ENCODE results near the gene UVRAG.
"Not testable (repeated sequence)": the region's sequence is repeated elsewhere in the genome, so short reads cannot be mapped to it uniquely, and the experiment has no call there.

The UVRAG gene

DNA sequence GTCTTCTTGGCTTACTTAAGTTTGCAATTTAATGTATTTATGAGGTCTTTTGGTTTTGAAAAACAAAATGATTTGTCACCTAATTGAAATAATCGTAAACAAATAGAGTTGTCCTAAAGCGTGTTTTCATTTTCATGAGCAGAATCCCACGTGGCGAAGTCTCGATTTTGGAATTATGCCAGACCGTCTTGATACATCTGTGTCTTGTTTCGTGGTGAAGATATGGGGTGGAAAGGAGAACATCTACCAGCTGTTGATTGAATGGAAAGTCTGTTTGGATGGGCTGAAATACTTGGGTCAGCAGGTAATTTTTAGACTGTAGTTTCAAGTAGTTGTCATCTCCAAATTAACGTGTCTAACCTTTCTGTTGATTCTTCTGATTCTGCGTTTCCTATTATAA lies 64.7 kb downstream of the UVRAG start:
- no peak for DNase-seq (ENCODE audit: low read depth)

DNA sequence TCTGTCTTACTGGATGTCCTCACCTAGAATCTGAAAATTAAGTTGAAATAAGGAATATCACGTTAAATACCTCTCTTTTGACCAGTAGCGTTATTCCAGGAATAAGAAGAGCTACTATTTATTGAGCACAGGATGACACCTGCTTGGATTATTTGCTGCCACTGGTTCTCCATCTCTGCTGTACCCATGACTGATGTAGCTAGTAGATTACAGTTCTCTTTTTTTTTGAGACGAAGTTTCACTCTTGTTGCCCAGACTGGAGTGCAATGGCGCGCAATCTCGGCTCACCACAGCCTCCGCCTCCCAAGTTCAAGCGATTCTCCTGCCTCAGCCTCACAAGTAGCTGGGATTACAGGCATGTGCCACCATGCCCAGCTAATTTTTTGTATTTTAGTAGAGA lies 65.3 kb downstream of the UVRAG start:
- not testable (repeated sequence) for DNase-seq (ENCODE audit: low read depth)

DNA sequence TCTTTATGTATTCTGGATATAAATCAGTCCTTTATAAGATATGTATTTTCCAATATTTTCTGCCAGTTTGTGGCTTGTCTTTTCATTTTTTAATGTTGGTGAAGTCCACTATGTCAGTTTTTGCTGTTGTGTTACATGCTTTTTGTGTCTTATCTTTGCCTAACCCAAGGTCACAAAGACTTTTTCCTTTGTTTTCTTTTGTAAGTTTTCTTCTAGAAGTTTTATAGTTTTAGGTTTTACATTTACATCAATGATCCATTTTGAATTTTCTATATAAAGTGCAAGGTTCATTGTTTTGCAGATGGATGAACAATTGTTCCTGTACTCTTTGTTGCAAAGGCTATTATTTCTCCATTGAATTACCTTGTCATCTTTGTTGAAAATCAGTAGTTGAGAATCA lies 69.3 kb downstream of the UVRAG start:
- DNase-seq (ENCODE audit: low read depth), result no peak

DNA sequence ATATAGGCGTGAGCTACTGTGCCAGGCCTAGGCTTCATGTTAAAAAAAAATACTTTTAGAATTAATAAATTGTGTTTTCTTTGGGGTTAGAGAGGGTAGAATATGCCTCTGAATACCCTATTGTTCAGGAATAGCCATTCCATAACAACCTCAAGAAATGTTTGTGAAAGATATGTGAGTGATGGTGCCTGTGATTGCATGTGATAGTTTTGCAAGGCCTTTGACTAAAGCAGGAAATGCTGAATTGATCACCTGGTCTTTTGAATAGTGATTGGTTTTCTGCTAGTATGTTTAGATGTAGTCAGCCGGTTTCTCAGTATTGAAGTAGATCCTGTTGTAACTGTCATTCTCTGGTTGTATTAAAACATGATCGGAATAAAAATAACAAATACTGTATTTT lies 73.4 kb downstream of the UVRAG start:
- DNase-seq (ENCODE audit: low read depth), result no peak

DNA sequence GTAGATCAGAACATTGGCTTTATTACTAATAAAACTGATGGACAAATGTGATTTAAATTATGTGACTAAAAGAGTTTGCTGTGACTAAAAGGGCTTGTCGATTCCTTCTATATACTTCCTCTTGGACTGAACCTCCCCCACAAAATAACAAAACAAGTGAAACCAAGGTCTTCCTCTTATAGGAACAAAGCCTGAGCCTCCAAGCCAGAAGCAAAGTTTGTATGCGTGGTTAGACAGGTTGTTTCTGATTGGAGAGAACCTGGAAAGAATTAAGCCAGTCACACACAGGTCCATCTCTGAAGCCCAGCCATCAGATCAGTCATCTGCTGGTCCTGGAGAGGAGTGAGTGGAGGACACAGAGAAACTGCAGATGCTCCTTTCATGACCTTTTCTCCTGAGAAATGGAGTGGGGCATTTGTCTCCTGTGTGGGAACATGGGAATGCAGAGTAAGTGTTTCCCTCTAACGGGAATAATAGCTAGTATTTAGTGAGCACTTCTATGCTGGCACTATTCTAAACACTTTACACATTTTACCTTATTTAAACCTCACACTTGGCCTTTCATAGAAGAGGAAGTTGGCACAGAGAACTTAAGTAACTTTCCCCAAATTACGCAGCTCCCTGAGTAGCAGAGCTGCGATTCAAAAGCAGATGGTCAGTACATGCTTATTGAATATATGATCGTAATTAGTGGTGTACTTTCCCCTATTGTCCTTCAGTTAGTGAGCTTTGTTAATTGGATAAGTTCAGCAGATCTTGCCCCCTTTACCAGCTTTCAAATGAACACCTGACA lies 77.1 kb downstream of the UVRAG start:
- DNase-seq (ENCODE audit: low read depth), result no peak

DNA sequence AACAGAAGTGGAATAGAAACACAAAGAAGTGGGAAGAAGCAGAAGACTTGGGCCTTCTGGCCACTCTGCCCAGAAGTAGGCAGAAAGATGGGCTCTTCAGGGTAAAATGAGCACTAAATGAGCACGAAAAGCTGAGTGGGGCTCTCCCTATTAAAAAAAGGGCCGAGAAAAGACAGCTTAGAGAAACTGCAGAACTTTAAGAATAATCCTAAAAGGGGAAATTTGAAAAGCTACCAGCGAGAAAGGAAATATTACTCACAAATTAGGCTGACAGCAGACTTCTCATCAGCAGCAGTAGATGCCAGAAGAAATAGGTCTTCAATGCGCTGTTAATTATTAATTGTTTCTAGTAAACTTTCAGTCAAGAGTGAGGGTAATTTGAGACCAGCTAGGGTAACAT lies 78.2 kb downstream of the UVRAG start:
- no peak for DNase-seq (ENCODE audit: low read depth)

DNA sequence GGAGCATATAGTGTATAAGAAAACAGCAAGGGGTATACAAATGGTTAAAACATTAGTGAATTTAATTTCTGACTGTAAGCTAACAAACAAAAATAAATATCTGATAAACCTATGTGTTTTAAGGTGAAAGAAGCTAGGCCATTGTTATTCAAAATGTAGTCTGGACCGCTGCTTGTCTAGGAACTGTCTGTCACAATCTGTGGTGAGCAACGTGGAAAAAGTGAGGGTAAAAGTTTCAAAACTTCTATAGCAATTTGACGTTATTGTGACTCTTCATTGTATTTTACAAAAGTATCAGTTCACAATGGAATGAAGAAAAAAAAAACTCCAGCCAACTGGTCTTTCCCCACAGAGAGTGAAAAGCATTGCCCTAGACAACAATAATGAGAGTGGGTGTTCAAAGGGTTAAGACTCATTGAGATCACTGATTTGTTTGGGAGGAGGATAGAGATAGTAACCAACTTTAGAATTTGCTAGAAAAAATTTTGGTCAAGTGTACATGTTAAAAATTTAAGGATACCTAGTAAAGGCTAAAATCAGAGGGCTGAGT lies 79.1 kb downstream of the UVRAG start:
- no peak for DNase-seq (ENCODE audit: low read depth)

DNA sequence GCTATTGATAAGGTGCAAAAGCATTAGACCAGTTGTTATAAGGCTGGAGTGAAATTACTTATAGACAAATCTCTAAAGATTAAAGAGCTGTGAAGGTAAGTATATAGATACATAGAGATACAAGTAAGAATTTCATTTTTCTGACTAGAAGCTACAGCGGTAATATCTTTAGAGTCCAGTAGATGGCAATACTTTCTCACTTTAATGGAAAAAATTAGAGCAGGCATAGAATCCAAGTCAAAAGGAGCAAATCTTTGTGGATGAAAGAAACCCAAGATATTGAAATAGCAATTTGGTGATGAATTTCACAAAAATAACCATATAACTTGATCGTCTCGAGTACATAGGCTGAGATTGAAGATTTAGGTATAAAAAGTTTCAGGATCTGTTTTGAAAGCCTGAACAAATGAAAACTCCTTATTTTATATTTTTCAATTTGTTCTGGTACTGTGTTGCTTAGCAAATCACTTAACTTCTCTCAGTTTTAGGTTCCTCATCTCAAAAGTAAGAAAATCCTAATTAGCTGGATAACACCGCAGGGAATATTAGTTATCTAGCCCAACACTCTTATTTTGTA lies 81.9 kb downstream of the UVRAG start:
- no peak for DNase-seq (ENCODE audit: low read depth)

DNA sequence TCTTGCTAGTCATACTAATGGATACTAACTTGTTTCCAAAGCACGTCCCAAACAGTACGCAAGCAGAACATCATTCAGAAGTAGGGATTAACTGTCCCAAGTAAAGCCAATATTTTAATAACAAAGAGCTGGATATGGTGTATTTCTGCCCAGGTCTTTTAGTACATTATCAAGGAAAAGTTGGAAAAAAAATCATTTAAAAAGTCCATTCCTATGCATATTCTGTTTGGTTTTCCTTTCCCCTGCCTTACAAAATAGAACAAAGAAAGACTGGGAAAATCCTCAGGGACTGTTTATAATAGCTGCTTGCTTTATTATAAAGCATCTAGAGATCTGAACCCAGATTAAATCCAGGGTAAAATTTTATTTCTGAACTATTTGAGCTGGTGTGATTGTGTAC lies 83.9 kb downstream of the UVRAG start:
- DNase-seq (ENCODE audit: low read depth), result no peak

DNA sequence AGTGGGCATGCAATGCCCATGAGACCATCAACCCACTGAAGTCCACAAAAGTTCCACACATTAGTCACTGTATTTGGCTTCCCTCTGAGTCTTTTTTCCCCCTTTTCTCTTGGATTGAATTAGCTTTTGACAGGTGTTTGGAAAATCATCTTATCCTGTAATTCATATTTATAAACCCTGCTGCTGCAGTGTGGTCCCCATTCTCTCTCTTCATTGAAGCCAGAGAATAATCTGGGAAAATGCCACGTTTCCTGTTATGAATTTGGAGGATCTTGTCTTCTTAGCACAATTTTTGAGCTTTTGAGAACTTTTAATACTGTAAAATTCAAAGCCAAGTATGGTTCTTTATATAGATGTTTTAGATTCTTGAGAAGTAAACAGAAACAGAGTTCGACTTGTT lies 84.8 kb downstream of the UVRAG start:
- DNase-seq (ENCODE audit: low read depth), result no peak

DNA sequence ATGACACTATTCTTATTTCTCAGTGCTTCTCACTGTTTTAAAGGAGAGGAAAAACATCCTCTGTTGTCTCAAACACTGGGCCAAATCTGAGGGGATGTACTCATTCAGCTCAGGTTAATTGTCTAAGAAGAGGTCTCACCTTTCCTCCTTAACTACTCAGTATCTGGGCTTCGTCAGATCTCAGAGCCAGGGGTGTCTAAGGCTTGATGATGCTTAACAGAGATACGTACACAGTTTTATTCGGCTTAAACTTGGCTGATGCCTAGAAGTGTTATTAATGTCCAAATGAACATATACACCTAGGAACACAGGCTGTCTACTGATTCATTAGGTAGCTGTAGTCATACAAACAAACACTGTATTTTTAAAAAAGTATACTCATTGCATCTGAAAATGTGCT lies 85.8 kb downstream of the UVRAG start:
- no peak for DNase-seq (ENCODE audit: low read depth)

DNA sequence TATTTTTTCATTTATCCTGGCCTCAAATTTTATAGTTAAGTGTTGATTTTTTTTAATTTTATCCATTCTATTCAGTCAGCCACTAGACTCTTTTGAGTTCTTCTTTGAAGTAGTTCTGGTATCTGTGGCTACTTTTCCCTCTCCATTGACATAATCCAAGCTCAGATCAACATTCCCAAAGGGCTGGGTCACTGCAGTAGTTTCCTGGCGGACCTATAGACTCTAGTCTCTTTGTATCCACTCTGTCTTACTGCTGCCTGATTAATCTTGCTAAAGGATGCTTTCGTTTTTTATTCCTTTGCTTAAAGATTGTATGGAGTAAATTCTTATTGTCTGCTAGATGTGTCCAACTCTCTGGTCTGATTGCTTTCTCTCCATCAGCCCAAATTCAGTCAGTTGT lies 87.6 kb downstream of the UVRAG start:
- DNase-seq (ENCODE audit: low read depth), result no peak

DNA sequence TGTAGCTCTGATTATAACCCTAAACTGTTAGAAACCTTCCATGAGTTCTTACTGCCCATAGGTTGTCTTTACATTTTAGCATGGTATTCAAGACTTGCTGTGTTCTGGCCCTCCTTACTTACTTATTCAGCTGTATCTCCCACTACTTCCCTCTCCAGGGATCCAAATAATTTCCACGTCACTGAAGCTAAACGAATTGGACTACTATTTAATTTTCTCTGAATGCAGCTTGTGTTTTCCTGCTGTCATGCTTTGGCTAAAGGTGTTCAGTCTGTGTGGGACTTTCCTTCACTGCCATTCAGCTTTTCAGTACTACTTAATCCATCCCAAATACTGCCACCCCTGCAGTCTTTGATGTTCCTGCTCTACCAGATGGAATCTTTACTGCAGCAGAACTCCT lies 88.3 kb downstream of the UVRAG start:
- DNase-seq (ENCODE audit: low read depth), result no peak

DNA sequence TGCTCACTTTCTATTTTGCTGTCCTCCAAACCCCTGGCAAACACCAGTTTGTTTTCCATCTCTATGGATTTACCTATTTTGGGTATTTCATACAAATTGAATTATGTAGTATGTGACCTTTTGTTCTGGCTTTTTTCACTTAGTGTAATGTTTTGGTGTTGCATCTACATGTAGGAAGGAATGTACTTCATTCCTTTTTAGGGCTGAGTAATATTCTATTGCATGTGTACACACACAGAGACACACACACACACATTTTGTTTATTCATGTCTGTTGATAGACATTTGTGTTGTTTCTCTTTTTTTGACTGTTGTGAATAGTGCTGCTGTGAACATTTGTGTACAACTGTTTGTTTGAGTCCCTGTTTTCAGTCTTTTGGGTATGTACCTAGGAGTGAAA lies 90.4 kb downstream of the UVRAG start:
- DNase-seq (ENCODE audit: low read depth), result no peak

DNA sequence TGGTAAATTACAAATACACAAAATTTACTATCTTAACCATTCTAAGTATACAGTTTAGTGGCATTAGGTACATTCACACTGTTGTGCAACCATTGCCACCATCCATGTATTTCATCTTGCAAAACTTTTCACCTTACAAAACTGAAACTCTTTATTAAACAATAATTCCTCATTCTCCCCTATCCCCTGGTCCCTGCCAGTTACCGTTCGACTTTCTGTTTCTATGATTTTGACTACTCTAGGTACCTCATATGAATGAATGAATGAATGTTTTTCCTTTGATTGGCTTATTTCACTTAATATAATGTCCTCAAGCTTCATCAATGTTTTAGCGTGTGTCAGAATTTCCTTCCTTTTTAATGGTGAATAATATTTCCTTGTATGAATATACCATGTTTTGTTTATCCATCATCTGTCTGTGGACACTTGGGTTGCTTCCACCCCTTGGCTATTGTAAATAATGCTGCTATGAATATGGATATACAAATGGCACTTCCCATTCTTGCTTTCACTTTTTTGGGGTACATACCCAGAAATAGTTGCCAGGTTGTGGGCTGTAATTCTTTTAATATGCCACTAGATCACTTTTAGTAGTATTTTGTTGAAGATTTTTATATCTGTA lies 93.0 kb downstream of the UVRAG start:
- no peak for DNase-seq (ENCODE audit: low read depth)

DNA sequence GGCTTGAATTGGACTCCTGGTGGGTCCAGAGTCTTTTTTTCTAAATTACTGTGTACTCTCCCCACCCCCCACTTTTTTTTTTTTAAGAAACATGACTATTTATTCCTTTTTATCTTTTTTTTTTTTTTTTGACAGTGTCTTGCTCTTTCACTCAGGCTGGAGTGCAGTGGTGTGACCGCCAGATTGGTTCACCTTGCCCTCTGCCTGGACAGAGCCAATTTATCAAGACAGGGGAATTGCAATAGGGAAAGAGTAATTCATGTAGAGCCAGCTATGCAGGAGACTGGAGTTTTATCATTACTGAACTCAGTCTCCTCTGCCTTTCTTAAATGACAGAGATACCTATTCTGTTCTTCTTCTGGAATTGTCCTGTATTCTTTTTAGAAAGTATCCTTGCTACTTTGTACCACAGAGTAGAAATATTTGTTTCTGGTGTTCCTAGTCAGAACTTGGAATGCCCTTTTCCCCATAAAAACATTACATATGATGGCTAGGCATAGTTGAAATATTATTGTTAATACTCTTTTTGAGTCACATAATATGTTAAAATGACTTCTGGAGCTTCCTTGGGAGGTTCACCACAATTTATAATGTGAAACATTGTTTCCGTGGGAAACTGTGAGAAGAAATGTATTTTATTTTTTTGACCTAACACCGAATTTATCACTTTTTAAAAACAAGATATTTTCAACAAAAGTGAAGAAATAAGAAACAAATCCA lies 95.6 kb downstream of the UVRAG start:
- DNase-seq (ENCODE audit: low read depth), result no peak

DNA sequence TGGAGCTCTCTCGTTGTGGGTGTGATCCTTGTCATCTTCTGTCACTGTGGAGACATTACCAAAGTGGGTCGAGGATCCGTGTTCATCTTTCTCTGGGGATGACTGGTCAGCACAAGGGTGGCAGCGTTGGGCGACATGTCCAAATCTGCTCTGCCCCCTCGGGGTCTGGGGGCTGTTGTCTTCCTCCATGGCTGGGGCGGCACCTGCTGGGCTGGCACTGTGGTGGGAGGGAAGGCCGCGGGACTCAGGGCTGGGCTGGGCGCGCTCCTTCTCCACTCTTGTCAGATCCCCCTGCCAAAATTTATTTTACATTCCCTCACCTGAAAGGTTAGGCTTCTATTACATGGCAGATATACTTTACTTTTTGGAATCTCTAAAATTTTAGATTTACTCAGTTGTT lies 96.4 kb downstream of the UVRAG start:
- DNase-seq (ENCODE audit: low read depth), result no peak

DNA sequence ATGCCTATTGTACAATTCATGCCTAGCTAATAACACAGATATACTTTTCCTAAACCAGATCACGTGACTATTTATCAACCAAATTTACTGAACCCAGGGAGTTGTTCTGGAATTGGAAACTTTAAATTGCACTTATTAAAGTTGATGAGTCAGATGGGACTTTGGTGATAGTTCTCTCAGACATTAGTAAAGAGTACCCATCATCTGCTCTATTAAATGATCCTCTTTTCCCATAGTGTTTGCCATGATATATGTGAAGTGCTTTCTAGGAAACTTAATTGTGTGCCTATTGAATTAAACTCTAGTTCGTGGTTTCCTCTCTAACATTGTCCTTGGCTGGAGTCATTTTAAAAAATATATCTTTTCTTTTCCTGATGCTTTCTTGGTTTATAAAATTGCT lies 99.0 kb downstream of the UVRAG start:
- no peak for DNase-seq (ENCODE audit: low read depth)

DNA sequence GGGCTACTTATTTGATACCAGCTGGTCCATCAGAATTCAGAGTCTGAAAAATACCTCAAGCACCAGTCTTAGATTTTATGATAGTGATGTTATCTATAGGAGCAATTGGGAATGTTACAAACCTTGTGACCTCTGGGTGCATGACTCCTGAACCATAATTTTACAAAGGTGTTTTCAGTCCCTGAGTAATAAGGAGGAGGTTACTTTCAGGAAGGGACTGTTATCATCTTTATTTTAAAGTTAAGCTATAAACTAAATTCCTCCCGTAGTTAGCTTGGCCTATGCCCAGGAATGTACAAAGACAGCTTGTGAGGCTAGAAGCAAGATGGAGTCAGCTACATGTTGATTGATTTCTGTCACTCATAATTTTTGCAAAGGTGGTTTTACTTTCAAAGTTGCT lies 101.9 kb downstream of the UVRAG start:
- no peak for DNase-seq (ENCODE audit: low read depth)

DNA sequence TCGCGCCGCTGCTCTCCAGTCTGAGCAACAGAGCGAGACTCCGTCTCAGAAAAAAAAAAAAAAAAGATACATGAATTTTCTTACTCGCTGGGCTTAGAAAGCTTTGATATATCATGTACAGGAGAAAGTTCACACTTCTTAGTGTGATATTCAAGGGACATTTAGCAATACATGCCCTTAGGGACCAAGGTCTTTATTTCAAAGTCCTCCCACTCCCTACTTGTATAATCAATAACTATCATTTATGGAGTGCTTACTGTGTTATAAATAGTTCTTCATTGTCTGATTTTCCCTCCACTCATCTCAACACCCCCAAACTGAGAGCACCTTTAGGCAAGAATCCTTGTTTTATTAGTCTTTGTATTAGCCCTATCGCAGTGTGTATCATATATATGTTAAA lies 103.3 kb downstream of the UVRAG start:
- no peak for DNase-seq (ENCODE audit: low read depth)

DNA sequence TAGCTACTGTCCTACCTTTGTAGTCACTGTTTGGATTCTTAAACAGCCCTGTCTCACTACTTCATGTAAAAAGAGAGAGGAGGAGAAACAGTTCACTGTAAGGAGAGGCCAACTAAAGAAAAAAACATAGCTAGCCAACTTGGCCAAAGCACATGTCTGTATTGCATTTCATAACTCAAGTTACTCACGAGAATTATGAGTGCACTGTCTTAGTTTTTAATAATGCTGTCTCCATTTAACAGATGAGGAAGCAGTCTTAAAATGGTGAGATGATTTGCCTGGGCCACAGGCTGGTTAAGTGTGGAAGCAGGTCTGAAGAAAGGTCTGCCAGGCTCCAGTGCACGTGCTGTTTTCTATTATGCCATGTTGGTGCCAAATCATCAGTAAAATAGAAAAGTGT lies 104.5 kb downstream of the UVRAG start:
- DNase-seq (ENCODE audit: low read depth), result no peak

DNA sequence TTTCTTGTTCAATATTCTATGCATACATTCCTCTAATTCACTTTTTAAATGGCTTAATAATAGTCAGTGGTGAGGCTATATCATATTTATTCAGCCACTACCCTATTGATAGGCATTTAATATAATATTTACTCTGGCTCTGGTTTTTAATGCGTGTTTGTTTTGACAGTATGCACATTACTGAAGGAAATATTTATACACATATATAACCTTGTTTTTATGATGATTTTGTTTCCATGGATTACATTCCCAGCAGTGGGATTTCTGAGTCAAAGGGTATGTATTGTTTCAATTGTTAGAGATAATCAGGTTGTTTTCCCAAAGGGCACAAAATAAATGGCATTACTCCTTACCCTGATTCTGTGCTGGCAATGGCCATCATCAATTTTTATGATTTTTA lies 105.8 kb downstream of the UVRAG start:
- no peak for DNase-seq (ENCODE audit: low read depth)

DNA sequence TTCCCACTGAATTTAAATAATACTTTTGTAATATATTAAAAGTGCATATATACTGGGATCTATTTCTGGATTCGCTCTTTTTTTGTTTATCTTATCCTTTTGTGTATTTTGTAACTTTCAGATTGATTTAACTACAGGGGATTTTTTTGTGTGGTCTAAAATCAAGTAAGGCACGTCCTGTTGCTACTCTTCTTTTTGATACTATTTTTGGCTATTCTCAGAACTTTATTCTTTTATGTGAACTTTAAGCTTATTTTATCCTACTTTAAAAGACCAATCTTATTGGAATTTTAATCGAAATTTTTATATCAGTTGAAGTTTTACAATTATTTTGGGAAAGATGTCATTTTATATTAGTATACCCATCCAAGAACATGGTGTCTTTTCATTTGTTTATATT lies 106.8 kb downstream of the UVRAG start:
- no peak for DNase-seq (ENCODE audit: low read depth)

Data from stimulated activated CD8-positive, alpha-beta memory T cell treated with anti-CD3 and anti-CD28 coated beads, Interleukin-4, amount 100 ng/mL, for 24 hours (primary cell).